Measurements from ENCODE around the gene EFL1. TPM values are rescaled to one million over a fixed set of nuclear protein-coding genes. Genes with fewer than 3 reads are reported as not detected.
"Not testable (repeated sequence)": the region's sequence is repeated elsewhere in the genome, so short reads cannot be mapped to it uniquely, and the experiment has no call there.

Gene EFL1
- total RNA-seq, 2 experiments from 2014 or later, result 15.8 to 18.6 TPM

GRCh38 chr15:82221535-82221934 lies 41.0 kb downstream of the EFL1 start:
- CTCF ChIA-PET; H3K27ac Mint-ChIP-seq; H3K27me3 Mint-ChIP-seq (ENCODE audit: low read depth); intact Hi-C loops (cut with micrococcal nuclease); H3K9me3 Mint-ChIP-seq; H3K4me1 Mint-ChIP-seq (ENCODE audit: low read depth); H3K4me3 Mint-ChIP-seq: not testable (repeated sequence)
- H3K36me3 Mint-ChIP-seq (ENCODE audit: low read depth), result peaks cover 20% of the 10 kb centered on the region
- DNase-seq, result peak; percentile 42

- H3K36me3 Mint-ChIP-seq (ENCODE audit: low read depth), result peaks cover 26% of the 10 kb centered on the region
- DNase-seq; H3K27ac Mint-ChIP-seq; intact Hi-C loops (cut with micrococcal nuclease); H3K9me3 Mint-ChIP-seq; H3K4me1 Mint-ChIP-seq (ENCODE audit: low read depth); H3K4me3 Mint-ChIP-seq; H3K27me3 Mint-ChIP-seq (ENCODE audit: low read depth): not testable (repeated sequence)
- CTCF ChIA-PET, result interaction anchor here (1.1 kb wide), 1 partner anchor 11 kb away, joined by 3 read pairs; no protein-coding TSS in a partner anchor
Measured at GRCh38 chr15:82216092-82216491, 46.4 kb downstream of the EFL1 start.

DNA sequence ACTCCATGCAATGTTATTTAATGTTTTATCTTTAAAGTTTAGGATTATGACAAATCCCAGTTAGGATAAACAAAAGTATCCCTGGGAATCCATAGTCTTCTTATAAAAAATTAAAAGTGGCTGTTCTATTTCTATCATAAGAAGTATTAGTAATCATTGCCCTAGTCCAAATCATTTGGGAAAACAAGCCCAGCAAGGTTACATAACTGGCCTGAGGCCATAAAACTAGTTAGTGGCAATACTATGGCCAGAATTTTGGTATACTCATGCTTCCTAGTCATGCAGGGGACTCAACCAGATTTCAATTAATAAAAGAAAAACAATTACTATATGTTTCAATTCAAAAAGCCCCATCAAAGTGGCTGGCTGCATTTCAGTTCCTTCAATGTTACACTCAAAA lies 50.3 kb downstream of the EFL1 start:
- CTCF ChIA-PET; H3K9me3 Mint-ChIP-seq; H3K4me1 Mint-ChIP-seq (ENCODE audit: low read depth): not testable (repeated sequence)

DNA sequence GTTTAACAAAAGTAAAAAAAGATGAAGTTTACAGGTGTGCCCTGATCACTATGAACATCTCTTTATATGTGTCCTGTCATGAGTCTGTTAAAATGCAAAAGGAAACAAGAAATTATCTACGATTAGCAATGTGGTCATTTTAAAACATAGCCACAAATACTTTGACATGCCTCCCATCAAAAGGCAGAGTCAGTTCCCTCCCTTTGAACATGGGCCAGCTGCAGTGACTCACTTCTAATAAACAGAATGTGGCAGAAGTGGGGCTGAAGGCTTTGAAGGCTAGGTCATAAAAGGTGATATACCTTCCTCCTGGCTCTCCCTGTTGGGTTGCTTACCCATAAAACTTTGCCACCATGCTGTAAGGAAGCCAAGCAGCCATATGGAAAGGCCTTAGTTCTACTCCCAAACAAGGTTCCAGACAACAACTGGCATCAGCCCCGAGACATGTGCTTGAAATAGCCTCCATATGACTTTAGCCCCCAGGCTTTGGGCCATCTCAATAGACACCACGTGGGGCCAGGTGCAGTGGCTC lies 52.4 kb downstream of the EFL1 start:
- H3K27me3 Mint-ChIP-seq (ENCODE audit: low read depth); H3K4me1 Mint-ChIP-seq (ENCODE audit: low read depth); H3K4me3 Mint-ChIP-seq; DNase-seq; H3K27ac Mint-ChIP-seq; H3K9me3 Mint-ChIP-seq; CTCF ChIA-PET; intact Hi-C loops (cut with micrococcal nuclease): not testable (repeated sequence)
- H3K36me3 Mint-ChIP-seq (ENCODE audit: low read depth), result peaks cover 19% of the 10 kb centered on the region

More for the DNA sequence above, 50.3 kb downstream of the EFL1 start:
- DNase-seq; H3K27ac Mint-ChIP-seq; intact Hi-C loops (cut with micrococcal nuclease); H3K4me3 Mint-ChIP-seq; H3K27me3 Mint-ChIP-seq (ENCODE audit: low read depth): not testable (repeated sequence)
- H3K36me3 Mint-ChIP-seq (ENCODE audit: low read depth), result peaks cover 17% of the 10 kb centered on the region

GRCh38 chr15:82204575-82204974 lies 58.0 kb downstream of the EFL1 start:
- H3K9me3 Mint-ChIP-seq; intact Hi-C loops (cut with micrococcal nuclease); H3K4me1 Mint-ChIP-seq (ENCODE audit: low read depth); H3K36me3 Mint-ChIP-seq (ENCODE audit: low read depth); DNase-seq; H3K27ac Mint-ChIP-seq; H3K27me3 Mint-ChIP-seq (ENCODE audit: low read depth); H3K4me3 Mint-ChIP-seq: not testable (repeated sequence)
- CTCF ChIA-PET, result interaction anchor here (1.2 kb wide), 1 partner anchor 11 kb away, joined by 3 read pairs; no protein-coding TSS in a partner anchor

GRCh38 chr15:82197733-82198594 lies 64.6 kb downstream of the EFL1 start:
- Mint-ChIP-seq H3K9me3 (no peaks in the 10 kb centered on the region), H3K27ac (no peak overlapping the region), H3K36me3 (ENCODE audit: low read depth) (no peaks in the 10 kb centered on the region), H3K27me3 (ENCODE audit: low read depth) (no peaks in the 10 kb centered on the region), H3K4me1 (ENCODE audit: low read depth) (no peaks in the 10 kb centered on the region), H3K4me3 (no peak overlapping the region)
- intact Hi-C loops (cut with micrococcal nuclease), result loop anchor here (1.0 kb wide), 1 partner anchor 90 kb away; no protein-coding TSS in a partner anchor
- CTCF ChIA-PET, result interaction anchor here (0.6 to 1.1 kb wide), 5 partner anchors 11 to 148 kb away, joined by 3 to 4 read pairs (median 3); no protein-coding TSS in a partner anchor
- peak; percentile 71 for DNase-seq

DNA sequence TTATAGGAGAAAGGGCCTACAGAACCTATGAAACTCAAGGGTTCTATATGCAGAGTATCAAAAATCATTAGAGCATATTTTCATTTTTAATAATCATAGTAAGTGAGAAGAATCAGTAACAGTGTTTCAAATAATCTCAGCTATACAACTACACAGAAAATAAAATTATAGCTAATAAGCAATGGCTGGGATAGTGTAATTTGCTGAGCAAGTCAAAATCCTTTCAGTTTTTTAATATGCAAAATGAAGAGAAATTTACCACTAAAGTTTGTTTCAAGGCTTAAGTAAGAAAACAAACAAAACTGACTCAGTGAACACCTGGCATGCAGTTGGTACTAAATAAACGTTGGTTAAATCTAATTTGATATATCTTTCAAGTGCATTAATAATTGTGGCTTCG lies 66.2 kb downstream of the EFL1 start:
- no peaks in the 10 kb centered on the region for H3K36me3 Mint-ChIP-seq (ENCODE audit: low read depth)
- no peaks in the 10 kb centered on the region for H3K9me3 Mint-ChIP-seq
- intact Hi-C loops (cut with micrococcal nuclease), result no loop called here
- no peaks in the 10 kb centered on the region for H3K27me3 Mint-ChIP-seq (ENCODE audit: low read depth)
- CTCF ChIA-PET, result interaction anchor here (0.6 to 1.2 kb wide), 3 partner anchors 31 to 775 kb away, joined by 3 to 6 read pairs (median 3); no protein-coding TSS in a partner anchor
- DNase-seq, result no peak
- no peaks in the 10 kb centered on the region for H3K4me1 Mint-ChIP-seq (ENCODE audit: low read depth)
- H3K27ac Mint-ChIP-seq, result no peak overlapping the region
- H3K4me3 Mint-ChIP-seq, result no peak overlapping the region

DNA sequence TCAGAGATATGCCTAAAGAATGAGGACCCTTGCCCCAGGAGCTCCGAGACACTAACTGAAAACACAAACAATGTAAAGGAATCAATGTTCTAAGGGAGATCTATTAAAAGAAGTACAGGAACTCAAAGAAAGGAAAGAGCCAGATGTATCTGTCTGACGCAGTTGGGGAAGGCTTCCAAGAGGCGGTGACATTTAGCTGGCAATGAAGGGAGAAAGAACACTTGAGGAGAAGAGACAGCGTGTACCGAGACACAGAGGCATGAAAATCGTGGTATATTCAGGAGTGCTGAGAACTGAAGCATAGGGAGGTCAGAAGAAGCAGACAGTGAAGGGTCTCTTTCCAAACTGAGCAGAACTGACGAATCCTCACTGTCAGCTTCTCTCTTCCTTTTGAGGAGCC lies 66.7 kb downstream of the EFL1 start:
- H3K27ac Mint-ChIP-seq; H3K27me3 Mint-ChIP-seq (ENCODE audit: low read depth); H3K4me1 Mint-ChIP-seq (ENCODE audit: low read depth); H3K9me3 Mint-ChIP-seq; intact Hi-C loops (cut with micrococcal nuclease); H3K4me3 Mint-ChIP-seq; DNase-seq; H3K36me3 Mint-ChIP-seq (ENCODE audit: low read depth): not testable (repeated sequence)
- CTCF ChIA-PET, result interaction anchor here (0.7 to 1.2 kb wide), 2 partner anchors 30 to 86 kb away, joined by 3 read pairs; no protein-coding TSS in a partner anchor

DNA sequence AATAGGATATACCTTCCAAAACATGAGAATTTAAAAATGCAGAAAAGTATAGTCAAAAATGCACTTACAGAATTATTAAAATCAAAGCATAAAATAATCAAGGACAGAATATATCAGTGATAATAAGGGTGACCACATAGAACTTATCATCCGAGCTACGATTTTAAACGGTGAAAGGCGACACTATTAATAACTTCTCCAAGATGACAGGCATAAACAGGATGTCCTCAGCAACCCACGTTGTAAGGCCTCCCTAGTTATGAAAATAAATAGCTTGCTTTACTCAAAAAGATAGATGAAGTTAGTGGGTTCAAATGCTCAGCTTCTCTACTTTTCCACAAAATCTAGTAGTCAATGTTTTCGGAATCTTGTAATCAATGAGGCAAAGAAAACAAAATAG lies 68.0 kb downstream of the EFL1 start:
- DNase-seq; H3K36me3 Mint-ChIP-seq (ENCODE audit: low read depth); CTCF ChIA-PET; H3K4me3 Mint-ChIP-seq; H3K27ac Mint-ChIP-seq; H3K27me3 Mint-ChIP-seq (ENCODE audit: low read depth); H3K9me3 Mint-ChIP-seq; intact Hi-C loops (cut with micrococcal nuclease); H3K4me1 Mint-ChIP-seq (ENCODE audit: low read depth): not testable (repeated sequence)

GRCh38 chr15:82193435-82193834 lies 69.1 kb downstream of the EFL1 start:
- H3K27me3 Mint-ChIP-seq (ENCODE audit: low read depth); H3K4me1 Mint-ChIP-seq (ENCODE audit: low read depth); intact Hi-C loops (cut with micrococcal nuclease); CTCF ChIA-PET; DNase-seq; H3K4me3 Mint-ChIP-seq; H3K27ac Mint-ChIP-seq; H3K36me3 Mint-ChIP-seq (ENCODE audit: low read depth); H3K9me3 Mint-ChIP-seq: not testable (repeated sequence)

DNA sequence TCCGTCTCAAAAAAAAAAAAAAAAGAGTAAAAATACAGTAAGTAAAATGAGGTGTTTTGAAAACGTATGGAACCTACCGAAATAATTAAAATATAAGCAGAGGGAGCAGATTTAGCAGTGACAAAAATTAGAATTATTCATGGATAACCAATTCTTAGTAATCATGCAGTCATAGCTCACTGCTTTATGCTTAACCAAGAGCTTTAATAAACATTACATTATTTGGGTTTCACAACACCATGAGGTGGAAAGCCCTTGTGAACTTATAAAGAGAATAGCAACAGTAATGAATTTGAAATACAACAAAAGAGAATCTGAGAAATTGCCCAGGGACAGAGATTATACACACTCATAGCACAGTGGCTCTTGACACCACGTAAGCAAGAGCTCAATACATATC lies 70.1 kb downstream of the EFL1 start:
- intact Hi-C loops (cut with micrococcal nuclease); H3K4me1 Mint-ChIP-seq (ENCODE audit: low read depth); H3K4me3 Mint-ChIP-seq; DNase-seq; H3K27ac Mint-ChIP-seq; H3K27me3 Mint-ChIP-seq (ENCODE audit: low read depth); H3K36me3 Mint-ChIP-seq (ENCODE audit: low read depth); H3K9me3 Mint-ChIP-seq: not testable (repeated sequence)
- CTCF ChIA-PET, result interaction anchor here (0.5 kb wide), 1 partner anchor 349 kb away, joined by 3 read pairs; no protein-coding TSS in a partner anchor

GRCh38 chr15:82186719-82187406 lies 75.7 kb downstream of the EFL1 start:
- peaks cover 4% of the 10 kb centered on the region for H3K36me3 Mint-ChIP-seq (ENCODE audit: low read depth)
- DNase-seq, result no peak
- H3K27ac Mint-ChIP-seq, result no peak overlapping the region
- no peak overlapping the region for H3K4me3 Mint-ChIP-seq
- no peaks in the 10 kb centered on the region for H3K4me1 Mint-ChIP-seq (ENCODE audit: low read depth)
- intact Hi-C loops (cut with micrococcal nuclease), result no loop called here
- no peaks in the 10 kb centered on the region for H3K9me3 Mint-ChIP-seq
- H3K27me3 Mint-ChIP-seq (ENCODE audit: low read depth), result no peaks in the 10 kb centered on the region
- CTCF ChIA-PET, result interaction anchor here (1.0 kb wide), 1 partner anchor 11 kb away, joined by 3 read pairs; no protein-coding TSS in a partner anchor
